ENCODE measurements around the gene LMBR1. TPM values are rescaled to one million over a fixed set of nuclear protein-coding genes. Genes with fewer than 3 reads are reported as not detected.

The LMBR1 gene
- total and polyA plus RNA-seq, 2 donors (not counting 3 experiments of a cell fraction or from before 2014, with no cell fraction given), result 14.0 to 72.9 TPM

DNA sequence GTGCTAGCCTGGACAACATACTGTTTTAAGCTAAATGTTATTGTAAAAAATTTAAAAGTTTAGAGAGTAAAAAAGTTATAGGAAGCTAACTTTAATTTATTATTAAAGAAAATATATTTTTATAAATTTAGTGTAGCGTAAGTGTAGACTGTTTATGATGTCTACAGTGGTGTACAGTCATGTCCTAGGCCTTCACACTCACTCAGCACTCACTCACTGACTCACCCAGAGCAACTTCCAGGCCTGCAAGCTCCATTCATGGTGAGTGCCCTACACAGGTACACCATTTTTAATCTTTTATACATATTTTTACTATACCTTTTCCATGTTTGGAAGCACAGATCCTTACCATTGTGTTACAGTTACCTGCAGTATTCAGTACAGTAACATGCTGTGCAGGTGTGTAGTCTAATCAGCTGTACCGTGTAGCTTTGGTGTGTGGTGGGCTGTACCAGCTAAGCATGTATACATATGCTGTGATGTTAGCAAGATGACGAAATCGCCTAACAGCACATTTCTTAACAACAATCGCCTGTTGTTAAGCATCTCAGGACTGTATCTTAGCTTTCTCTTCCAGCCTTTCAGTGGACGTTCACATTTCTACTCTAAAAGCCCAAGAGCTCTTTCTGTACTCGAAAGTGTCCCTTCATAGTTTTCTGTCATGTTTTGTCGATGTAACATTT is 240.0 kb downstream of the LMBR1 start:
- CTCF ChIA-PET, result interaction anchor here (1.4 kb wide), 1 partner anchor 111 kb away, joined by 4 read pairs; no protein-coding TSS in a partner anchor
- no peak for TF ChIP-seq EZH2 (IDR thresholded peaks at IDR 0.05; ENCODE audit: borderline replicate concordance, low read depth, low read length, severe bottlenecking)
- TF ChIP-seq JUN (IDR thresholded peaks at IDR 0.05; ENCODE audit: borderline replicate concordance, insufficient read depth, insufficient read length, low read depth), result no peak
- no peak for TF ChIP-seq GATA2 (IDR thresholded peaks at IDR 0.05; ENCODE audit: insufficient read depth, insufficient read length, low read depth, low read length)
- TF ChIP-seq POLR2AphosphoS5 (IDR thresholded peaks at IDR 0.05; ENCODE audit: insufficient read depth, low read depth, low read length), result no peak
- no peak for TF ChIP-seq MAX (IDR thresholded peaks at IDR 0.05; ENCODE audit: insufficient read depth, insufficient read length)
- TF ChIP-seq POLR2A (IDR thresholded peaks at IDR 0.05; ENCODE audit: low read depth, low read length), result no peak
- no peak for TF ChIP-seq CTCF (IDR thresholded peaks at IDR 0.05; ENCODE audit: extremely low read depth in 1 of 2, insufficient read depth in 1 of 2, low read depth in 1 of 2, low read length in 2 of 2)
- TF ChIP-seq FOS (IDR thresholded peaks at IDR 0.05; ENCODE audit: borderline replicate concordance, insufficient read depth, low read length), result no peak
- TF ChIP-seq MYC (IDR thresholded peaks at IDR 0.05; ENCODE audit: low read depth, low read length), result no peak
- H3K9me3 ChIP-seq (replicated peaks; ENCODE audit: control insufficient read depth, insufficient read depth, low read length), result no peaks in the 10 kb centered on the region
- dilution Hi-C loops (cut with MboI; ENCODE audit: extremely low pct_ligation_motif_present, low sequenced_read_pairs) (no loop called here), intact Hi-C loops (cut with micrococcal nuclease) (no loop called here)
- H3K4me2 ChIP-seq (ENCODE audit: insufficient read depth, low read length), result no peak overlapping the region
- H3K79me2 ChIP-seq (ENCODE audit: control insufficient read depth, insufficient read depth, low read length), result no peaks in the 10 kb centered on the region
- H4K20me1 ChIP-seq (replicated peaks; ENCODE audit: control insufficient read depth, extremely low read depth, insufficient read depth, low read length), result no peaks in the 10 kb centered on the region
- H3K4me1 ChIP-seq (ENCODE audit: control insufficient read depth, extremely low read depth, insufficient read depth, low read length), result no peaks in the 10 kb centered on the region
- no peak overlapping the region for H3K9ac ChIP-seq (replicated peaks; ENCODE audit: extremely low read depth, insufficient read depth, low read length)
- FAIRE-seq (no peak), DNase-seq (ENCODE audit: low read depth, low spot score) (no peak)
- H3K9me1 ChIP-seq (replicated peaks; ENCODE audit: control insufficient read depth, extremely low read depth, insufficient read depth, low read length), result no peaks in the 10 kb centered on the region
- H2AFZ ChIP-seq (ENCODE audit: low read depth, low read length), result no peak overlapping the region
- peaks cover 0 to 4% of the 10 kb centered on the region in 2 experiments for H3K27me3 ChIP-seq (ENCODE audit: control insufficient read depth in 2 of 2, insufficient read depth in 2 of 2, low read length in 2 of 2)
- no peak overlapping the region for H3K27ac ChIP-seq (ENCODE audit: insufficient read depth, low read depth, low read length)
- no peak overlapping the region for H3K4me3 ChIP-seq (replicated peaks in 1 of 3; ENCODE audit: insufficient read depth in 1 of 3, low read depth in 1 of 3, low read length in 3 of 3)
- H3K36me3 ChIP-seq (ENCODE audit: control insufficient read depth in 2 of 2, extremely low read depth in 1 of 2, insufficient read depth in 2 of 2, low read length in 2 of 2), result no peaks in the 10 kb centered on the region
- BruUV-seq (replicated peaks), result no TSS peak
- POLR2A ChIA-PET, result no interaction called here

Data from endothelial cell of umbilical vein (primary cell).